ENCODE data around the gene LDB2. TPM values are rescaled to one million over a fixed set of nuclear protein-coding genes. Genes with fewer than 3 reads are reported as not detected.

The LDB2 gene
- total and polyA plus RNA-seq, 2 experiments from 2014 or later: 48.6 to 80.1 TPM

DNA sequence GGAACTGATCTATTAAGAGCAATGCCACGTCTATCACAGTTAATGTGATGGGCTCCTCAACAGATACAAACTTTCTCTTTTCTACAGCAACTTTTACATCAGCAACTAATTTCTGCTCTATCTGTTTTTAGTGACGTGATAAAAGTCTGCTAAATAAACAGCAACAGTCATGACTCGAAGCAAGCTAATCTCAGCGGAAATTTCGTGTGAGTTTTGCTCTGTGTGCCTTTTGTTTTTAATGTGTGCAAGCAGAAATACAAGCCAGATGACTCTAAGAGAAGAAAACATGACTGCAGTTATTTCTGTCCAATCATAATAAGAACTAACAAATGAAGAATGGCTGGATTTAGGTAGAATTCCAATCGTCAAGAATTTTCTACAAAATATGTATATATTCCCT lies 214.3 kb downstream of the LDB2 start:
- H3K27ac ChIP-seq (ENCODE audit: low read depth): no peak overlapping the region
- H3K79me2 ChIP-seq (replicated peaks; ENCODE audit: insufficient read depth): no peaks in the 10 kb centered on the region
- H3K4me2 ChIP-seq: no peak overlapping the region
- H3K36me3 ChIP-seq (ENCODE audit: insufficient read depth): no peaks in the 10 kb centered on the region
- peaks cover 41% of the 10 kb centered on the region for H3K4me1 Mint-ChIP-seq
- no peak overlapping the region for H2AFZ ChIP-seq
- H3K4me1 ChIP-seq (ENCODE audit: insufficient read depth): peaks cover 14% of the 10 kb centered on the region
- no peak overlapping the region for H3K27ac Mint-ChIP-seq
- no peak overlapping the region for H3K4me3 ChIP-seq
- ATAC-seq: no peak
- no peaks in the 10 kb centered on the region for H3F3A ChIP-seq (replicated peaks; ENCODE audit: low read depth)
- TF ChIP-seq EZH2 (IDR thresholded peaks at IDR 0.05; ENCODE audit: low read depth, unreplicated experiment): no peak
- no peak for TF ChIP-seq NANOG (IDR thresholded peaks at IDR 0.05; ENCODE audit: borderline replicate concordance)
- TF ChIP-seq STAT1 (IDR thresholded peaks at IDR 0.05; ENCODE audit: unreplicated experiment): no peak
- TF ChIP-seq EZH2phosphoT487 (IDR thresholded peaks at IDR 0.05; ENCODE audit: unreplicated experiment): no peak
- TF ChIP-seq, protein P1, sequence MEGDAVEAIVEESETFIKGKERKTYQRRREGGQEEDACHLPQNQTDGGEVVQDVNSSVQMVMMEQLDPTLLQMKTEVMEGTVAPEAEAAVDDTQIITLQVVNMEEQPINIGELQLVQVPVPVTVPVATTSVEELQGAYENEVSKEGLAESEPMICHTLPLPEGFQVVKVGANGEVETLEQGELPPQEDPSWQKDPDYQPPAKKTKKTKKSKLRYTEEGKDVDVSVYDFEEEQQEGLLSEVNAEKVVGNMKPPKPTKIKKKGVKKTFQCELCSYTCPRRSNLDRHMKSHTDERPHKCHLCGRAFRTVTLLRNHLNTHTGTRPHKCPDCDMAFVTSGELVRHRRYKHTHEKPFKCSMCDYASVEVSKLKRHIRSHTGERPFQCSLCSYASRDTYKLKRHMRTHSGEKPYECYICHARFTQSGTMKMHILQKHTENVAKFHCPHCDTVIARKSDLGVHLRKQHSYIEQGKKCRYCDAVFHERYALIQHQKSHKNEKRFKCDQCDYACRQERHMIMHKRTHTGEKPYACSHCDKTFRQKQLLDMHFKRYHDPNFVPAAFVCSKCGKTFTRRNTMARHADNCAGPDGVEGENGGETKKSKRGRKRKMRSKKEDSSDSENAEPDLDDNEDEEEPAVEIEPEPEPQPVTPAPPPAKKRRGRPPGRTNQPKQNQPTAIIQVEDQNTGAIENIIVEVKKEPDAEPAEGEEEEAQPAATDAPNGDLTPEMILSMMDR (conservative IDR thresholded peaks at IDR 0.05; ENCODE audit: low read depth in 2 of 2): no peak
- TF ChIP-seq, protein P2, sequence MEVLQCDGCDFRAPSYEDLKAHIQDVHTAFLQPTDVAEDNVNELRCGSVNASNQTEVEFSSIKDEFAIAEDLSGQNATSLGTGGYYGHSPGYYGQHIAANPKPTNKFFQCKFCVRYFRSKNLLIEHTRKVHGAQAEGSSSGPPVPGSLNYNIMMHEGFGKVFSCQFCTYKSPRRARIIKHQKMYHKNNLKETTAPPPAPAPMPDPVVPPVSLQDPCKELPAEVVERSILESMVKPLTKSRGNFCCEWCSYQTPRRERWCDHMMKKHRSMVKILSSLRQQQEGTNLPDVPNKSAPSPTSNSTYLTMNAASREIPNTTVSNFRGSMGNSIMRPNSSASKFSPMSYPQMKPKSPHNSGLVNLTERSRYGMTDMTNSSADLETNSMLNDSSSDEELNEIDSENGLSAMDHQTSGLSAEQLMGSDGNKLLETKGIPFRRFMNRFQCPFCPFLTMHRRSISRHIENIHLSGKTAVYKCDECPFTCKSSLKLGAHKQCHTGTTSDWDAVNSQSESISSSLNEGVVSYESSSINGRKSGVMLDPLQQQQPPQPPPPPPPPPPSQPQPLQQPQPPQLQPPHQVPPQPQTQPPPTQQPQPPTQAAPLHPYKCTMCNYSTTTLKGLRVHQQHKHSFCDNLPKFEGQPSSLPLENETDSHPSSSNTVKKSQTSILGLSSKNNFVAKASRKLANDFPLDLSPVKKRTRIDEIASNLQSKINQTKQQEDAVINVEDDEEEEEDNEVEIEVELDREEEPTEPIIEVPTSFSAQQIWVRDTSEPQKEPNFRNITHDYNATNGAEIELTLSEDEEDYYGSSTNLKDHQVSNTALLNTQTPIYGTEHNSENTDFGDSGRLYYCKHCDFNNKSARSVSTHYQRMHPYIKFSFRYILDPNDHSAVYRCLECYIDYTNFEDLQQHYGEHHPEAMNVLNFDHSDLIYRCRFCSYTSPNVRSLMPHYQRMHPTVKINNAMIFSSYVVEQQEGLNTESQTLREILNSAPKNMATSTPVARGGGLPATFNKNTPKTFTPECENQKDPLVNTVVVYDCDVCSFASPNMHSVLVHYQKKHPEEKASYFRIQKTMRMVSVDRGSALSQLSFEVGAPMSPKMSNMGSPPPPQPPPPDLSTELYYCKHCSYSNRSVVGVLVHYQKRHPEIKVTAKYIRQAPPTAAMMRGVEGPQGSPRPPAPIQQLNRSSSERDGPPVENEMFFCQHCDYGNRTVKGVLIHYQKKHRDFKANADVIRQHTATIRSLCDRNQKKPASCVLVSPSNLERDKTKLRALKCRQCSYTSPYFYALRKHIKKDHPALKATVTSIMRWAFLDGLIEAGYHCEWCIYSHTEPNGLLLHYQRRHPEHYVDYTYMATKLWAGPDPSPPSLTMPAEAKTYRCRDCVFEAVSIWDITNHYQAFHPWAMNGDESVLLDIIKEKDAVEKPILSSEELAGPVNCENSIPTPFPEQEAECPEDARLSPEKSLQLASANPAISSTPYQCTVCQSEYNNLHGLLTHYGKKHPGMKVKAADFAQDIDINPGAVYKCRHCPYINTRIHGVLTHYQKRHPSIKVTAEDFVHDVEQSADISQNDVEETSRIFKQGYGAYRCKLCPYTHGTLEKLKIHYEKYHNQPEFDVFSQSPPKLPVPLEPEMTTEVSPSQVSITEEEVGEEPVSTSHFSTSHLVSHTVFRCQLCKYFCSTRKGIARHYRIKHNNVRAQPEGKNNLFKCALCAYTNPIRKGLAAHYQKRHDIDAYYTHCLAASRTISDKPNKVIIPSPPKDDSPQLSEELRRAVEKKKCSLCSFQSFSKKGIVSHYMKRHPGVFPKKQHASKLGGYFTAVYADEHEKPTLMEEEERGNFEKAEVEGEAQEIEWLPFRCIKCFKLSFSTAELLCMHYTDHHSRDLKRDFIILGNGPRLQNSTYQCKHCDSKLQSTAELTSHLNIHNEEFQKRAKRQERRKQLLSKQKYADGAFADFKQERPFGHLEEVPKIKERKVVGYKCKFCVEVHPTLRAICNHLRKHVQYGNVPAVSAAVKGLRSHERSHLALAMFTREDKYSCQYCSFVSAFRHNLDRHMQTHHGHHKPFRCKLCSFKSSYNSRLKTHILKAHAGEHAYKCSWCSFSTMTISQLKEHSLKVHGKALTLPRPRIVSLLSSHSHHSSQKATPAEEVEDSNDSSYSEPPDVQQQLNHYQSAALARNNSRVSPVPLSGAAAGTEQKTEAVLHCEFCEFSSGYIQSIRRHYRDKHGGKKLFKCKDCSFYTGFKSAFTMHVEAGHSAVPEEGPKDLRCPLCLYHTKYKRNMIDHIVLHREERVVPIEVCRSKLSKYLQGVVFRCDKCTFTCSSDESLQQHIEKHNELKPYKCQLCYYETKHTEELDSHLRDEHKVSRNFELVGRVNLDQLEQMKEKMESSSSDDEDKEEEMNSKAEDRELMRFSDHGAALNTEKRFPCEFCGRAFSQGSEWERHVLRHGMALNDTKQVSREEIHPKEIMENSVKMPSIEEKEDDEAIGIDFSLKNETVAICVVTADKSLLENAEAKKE (CRISPR knock-in tag; IDR thresholded peaks at IDR 0.05): no peak
- TF ChIP-seq POLR2AphosphoS5 (IDR thresholded peaks at IDR 0.05; ENCODE audit: low read depth): no peak
- no peak for TF ChIP-seq JUNB (IDR thresholded peaks at IDR 0.05; ENCODE audit: unreplicated experiment)
- no peak for TF ChIP-seq ZNF114 (CRISPR knock-in tag; IDR thresholded peaks at IDR 0.05)
- TF ChIP-seq, protein P3, sequence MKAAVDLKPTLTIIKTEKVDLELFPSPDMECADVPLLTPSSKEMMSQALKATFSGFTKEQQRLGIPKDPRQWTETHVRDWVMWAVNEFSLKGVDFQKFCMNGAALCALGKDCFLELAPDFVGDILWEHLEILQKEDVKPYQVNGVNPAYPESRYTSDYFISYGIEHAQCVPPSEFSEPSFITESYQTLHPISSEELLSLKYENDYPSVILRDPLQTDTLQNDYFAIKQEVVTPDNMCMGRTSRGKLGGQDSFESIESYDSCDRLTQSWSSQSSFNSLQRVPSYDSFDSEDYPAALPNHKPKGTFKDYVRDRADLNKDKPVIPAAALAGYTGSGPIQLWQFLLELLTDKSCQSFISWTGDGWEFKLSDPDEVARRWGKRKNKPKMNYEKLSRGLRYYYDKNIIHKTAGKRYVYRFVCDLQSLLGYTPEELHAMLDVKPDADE (IDR thresholded peaks at IDR 0.05): no peak
- no peak for TF ChIP-seq ZNF331 (CRISPR knock-in tag; IDR thresholded peaks at IDR 0.05; ENCODE audit: low read depth)
- no peak for TF ChIP-seq CREB1 (CRISPR knock-in tag; IDR thresholded peaks at IDR 0.05; ENCODE audit: low read depth)
- TF ChIP-seq, protein P4, sequence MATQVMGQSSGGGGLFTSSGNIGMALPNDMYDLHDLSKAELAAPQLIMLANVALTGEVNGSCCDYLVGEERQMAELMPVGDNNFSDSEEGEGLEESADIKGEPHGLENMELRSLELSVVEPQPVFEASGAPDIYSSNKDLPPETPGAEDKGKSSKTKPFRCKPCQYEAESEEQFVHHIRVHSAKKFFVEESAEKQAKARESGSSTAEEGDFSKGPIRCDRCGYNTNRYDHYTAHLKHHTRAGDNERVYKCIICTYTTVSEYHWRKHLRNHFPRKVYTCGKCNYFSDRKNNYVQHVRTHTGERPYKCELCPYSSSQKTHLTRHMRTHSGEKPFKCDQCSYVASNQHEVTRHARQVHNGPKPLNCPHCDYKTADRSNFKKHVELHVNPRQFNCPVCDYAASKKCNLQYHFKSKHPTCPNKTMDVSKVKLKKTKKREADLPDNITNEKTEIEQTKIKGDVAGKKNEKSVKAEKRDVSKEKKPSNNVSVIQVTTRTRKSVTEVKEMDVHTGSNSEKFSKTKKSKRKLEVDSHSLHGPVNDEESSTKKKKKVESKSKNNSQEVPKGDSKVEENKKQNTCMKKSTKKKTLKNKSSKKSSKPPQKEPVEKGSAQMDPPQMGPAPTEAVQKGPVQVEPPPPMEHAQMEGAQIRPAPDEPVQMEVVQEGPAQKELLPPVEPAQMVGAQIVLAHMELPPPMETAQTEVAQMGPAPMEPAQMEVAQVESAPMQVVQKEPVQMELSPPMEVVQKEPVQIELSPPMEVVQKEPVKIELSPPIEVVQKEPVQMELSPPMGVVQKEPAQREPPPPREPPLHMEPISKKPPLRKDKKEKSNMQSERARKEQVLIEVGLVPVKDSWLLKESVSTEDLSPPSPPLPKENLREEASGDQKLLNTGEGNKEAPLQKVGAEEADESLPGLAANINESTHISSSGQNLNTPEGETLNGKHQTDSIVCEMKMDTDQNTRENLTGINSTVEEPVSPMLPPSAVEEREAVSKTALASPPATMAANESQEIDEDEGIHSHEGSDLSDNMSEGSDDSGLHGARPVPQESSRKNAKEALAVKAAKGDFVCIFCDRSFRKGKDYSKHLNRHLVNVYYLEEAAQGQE (IDR thresholded peaks at IDR 0.05; ENCODE audit: unreplicated experiment): no peak
- no peak overlapping the region for H3K4me3 Mint-ChIP-seq
- no peaks in the 10 kb centered on the region for H3K9me2 ChIP-seq (ENCODE audit: insufficient read depth)
- H3K9me3 Mint-ChIP-seq: no peaks in the 10 kb centered on the region
- H3K27me3 ChIP-seq (ENCODE audit: insufficient read depth): no peaks in the 10 kb centered on the region
- DNase-seq (ENCODE audit: low spot score): no peak
- H3K27me3 Mint-ChIP-seq (ENCODE audit: insufficient read depth, low read depth, poor library complexity): peaks cover 4% of the 10 kb centered on the region
- H4K20me1 ChIP-seq (replicated peaks; ENCODE audit: insufficient read depth): no peaks in the 10 kb centered on the region
- no peaks in the 10 kb centered on the region for H3K36me3 Mint-ChIP-seq (ENCODE audit: low read depth)
